HG02938 (cell line): Measurements from ENCODE around the gene COX4I1.

ENCODE experiments used
- ATAC-seq: cut with Tn5 transposase; IDR thresholded peaks from one replicate; pipeline ENCODE4 v1.9.1; 2021; ENCODE audit warnings: mild to moderate bottlenecking, moderate library complexity; ENCODE audit not compliant: unreplicated experiment

Gene COX4I1

DNA sequence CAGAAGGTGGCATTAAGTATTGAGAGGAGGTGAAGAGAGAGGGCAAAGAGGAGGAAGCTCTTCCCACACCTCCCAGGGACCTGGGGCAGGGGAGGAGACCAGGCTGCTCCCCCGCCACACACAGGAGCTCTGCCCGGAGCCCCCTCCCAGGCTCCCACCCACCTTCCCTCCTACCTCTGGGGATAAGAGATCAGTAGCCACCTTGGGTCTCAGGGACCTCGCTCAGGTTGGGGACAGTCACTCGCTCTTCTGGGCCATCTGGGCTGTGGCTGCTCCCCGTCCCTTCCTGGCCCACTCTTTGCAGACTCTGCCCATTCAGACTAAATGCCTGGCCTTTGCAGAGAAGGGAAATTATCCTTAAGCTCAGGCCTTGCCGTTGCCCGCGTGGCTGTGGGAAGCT, 33.7 kb upstream of the COX4I1 start:
- ATAC-seq = no peak

DNA sequence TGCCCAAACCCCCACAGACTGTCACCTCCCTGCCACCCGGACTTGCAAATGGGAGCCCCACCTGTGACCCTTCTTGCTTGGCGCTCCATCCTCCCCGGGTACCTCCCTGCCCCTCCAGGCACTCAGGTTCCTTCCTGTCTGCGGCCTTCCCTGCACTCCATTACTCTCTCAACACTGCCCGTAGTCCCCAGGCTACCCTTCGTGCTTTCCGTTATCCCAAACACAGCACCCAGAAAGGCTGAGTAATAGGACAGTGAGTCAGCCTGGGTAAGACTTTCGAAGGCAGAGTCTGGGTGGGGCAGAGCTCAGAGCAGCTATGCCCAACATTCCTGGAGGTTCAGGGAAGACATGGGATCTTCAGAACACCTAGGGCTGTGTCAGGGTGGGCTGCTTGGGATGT, 32.0 kb upstream of the COX4I1 start:
- no peak for ATAC-seq

DNA sequence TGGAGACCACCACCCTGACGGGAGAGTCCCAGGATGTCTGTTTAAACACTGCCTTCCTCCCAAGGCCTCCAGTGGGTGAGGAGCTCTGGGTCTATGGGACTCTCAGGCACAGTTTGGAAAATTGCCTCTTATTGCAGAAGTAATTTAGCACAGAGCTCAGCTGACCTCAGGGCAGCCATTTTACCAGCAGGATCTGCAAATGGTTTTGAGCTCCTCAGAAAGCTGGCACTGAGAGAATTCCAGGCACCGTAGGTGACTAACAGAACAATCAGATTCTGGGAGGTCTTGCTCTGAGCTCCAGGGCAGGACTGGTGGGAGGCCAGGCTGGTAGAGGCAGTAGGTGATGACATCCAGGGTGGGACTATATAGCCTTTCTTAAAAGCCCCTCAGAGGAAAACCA, 31.3 kb upstream of the COX4I1 start:
- no peak for ATAC-seq

DNA sequence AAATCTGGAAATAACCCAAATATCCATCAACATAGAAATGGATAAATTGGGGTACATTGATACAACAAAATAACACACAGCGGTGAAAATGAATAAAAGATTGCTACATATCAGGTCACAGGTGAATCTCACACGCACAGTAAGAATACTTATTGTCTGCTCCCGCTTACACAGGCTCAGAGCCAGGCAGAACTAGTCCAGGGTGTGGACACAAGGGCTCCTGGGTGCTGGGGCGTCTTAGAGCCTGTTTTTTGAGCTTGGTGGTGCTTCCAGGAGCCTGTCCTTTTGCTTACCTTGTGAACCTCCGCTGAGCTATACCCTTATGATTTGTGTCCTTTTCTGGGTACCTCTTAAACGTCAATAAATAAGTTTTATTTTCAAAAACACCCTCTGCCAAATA, 28.8 kb upstream of the COX4I1 start:
- no peak for ATAC-seq

DNA sequence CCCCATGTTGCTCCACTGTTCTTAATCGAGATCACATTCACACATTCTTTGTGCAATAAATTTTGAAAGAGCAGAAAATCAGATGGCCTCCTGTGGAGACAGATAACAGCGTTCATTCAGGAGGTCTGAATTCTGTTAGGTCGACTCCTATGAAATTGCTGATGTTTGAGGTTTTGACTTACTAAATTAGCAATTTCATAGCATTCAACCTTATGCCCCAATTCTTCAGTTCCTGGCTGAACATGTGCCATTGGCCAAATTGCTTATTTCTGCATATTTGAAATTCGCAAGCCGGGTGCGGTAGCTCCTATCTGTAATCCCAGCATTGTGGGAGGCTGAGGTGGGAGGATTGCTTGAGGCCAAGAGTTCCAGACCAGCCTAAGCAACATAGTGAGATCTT, 26.5 kb upstream of the COX4I1 start:
- no peak for ATAC-seq

DNA sequence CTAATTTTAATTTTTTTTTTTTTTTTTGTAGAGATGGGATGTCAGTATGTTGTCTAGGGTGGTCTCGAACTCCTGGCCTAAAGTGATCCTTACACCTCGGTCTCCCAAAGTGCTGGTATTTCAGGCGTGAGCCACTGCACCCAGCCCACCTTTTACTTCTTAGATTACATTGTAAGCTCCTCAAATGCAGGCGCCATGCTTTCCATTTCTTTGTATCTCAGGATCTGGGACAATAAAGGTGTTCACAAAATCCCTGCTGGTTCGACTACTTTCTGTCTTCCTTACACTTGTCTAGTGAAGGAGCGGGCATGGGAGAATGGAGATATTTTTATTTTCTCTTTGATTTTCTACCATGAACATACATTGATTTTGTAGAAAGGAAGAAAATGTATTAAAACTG, 25.4 kb upstream of the COX4I1 start:
- no peak for ATAC-seq

DNA sequence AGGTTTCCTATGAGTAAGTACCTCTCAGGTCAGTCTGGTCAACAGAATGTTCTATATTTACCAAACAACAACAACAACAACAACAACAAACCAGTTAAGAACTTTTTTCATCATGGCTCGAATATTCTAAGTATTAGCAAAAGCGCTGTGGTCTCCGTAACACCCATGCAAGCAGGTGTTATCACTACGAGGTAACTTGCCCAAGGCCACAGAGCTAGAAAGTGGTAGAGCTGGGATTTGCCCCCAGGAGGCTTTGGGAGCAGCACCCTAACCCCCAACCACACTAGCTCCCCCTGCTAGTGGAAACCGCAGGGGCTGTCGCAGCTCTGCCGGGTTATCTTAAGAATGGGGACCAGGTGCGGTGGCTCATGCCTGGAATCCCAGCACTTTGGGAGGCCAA, 24.7 kb upstream of the COX4I1 start:
- ATAC-seq = no peak

DNA sequence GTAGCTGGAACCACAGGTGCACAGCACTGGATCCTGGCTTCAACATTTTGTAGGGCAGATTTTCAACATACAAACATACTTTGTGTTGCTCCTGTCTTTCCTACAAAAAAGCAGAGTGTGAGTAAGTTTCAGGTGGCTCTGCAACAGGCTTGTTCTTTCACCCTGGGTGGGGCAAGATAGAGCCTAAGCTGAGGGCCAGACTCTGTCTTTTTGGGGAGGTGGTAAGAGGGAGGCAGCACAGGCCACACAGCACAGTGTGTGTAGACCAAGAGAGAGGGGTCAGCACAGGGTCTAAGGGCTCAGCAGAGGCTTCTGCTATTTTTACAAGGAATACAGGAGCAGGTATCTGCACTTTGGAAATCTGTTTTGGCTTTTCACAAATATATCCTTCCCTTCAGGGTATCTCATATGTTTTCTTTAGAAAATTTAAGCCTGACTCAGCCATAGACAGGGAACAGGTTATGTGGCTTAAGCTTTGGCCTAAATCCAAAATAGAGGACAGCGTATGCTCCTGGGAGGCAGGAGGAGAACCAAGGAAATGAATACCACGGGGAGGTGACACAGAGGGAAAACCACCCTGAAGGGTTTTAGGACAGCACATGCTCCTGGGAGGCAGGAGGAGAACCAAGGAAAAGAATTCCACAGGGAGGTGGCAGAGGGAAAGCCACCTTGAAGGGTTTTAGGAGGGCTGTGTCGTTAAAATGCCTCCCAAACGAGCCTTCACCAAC, 21.7 kb upstream of the COX4I1 start:
- no peak for ATAC-seq

DNA sequence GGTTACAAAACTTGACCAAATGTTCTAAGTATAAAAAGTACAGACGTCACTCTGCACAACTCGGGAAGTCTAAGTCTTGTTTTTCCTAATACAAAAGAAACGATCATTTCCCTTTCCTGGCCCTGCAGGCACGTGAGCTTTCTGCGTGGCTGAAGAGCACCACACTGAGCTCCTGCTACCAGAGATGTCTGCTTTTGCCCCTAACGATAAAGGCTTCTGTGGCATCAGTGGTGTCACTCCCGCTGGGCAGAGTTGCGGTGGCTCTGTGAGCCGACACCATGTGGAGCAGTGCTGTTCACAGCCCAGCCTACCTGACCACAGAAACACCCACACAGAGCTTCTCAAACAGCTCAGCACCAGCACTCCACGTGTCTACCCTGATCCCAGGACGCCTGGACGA, 20.6 kb upstream of the COX4I1 start:
- no peak for ATAC-seq

DNA sequence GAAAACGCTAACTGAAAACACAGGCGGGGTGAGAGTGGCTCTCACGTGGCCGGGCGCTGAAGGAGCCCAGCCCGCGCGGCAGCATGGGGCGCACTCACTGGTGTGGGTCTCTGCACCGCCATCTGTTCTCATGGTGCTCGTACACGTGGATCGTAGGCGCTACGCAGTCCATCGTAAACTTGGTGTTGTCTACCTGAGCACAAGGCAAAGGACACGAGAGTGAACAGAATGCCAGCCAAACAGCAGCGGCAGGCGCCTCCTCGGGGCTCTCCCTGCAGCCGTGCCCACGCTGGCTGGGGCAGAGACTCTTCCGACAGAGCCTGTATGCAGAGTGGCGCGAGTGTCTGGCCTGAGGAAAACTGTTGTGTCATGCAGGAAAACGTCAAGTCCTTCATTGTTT, 19.2 kb upstream of the COX4I1 start:
- no peak for ATAC-seq

DNA sequence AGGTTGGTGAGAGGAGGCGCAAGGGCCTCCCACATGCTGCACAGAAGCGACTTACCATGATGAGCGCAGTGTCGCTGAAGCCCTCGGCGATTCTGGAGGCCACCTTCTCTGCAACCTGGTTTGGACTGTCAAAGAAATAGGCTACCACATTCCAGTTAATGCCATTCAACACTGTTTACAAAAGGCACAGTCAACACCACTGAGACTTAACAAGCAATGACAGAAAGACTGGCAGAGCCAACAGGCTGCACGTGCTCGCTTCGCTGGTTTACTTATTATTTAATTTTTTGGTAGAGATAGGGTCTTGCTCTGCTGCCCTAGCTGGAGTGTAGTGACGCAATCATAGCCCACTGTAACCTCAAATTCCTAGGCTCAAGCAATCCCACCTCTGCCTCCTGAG, 18.3 kb upstream of the COX4I1 start:
- ATAC-seq = no peak

DNA sequence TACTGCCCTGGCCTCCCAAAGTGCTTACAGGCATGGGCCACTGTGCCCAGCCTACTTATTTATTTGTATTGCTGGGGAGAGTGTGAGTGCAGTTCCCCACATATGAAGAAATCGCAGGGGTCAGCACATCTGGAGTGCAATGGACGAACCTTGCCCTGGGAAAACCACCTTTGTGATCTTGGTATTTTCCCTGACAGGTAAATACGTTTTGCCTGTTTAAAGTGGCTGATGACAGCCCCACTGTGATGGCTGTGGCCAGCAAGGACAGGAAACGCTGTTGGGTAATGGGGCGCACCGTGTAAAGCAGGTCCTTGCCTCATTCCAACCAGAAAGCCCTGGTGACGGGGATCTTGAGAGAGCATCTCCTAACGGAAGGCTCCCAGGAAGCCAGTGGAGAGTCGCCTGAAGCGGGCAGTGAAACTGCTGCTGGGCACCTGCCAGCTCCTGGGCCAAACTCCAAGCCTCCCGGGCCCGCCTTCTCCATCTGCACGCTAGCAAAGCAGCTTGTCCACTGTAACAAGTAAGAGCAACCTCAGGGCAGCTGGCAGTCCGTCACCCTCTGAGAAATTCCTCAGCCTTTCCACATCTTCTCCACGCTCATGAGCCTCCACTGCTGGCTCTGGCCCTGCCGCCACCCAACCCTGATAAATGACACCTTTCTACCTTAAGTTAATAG, 17.7 kb upstream of the COX4I1 start:
- no peak for ATAC-seq

DNA sequence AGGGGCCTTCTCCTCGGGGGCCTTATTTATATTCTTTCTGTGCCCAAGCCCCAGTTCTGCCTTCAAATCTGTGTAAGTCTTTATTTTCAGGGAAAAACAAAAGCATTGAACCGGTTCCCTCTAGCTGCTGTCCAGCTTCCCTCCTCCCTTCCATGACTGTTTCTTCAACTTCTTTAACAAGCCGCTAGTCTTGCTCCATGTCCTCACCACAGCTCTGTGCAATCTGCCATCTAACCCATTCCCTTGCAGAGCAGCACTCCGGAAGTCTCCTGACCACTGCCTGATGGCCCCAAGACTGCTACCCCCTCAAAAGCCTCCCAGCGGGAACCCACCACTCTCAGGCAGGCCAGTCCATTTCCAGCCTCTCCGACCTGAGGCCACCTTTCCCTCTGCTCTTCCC, 17.0 kb upstream of the COX4I1 start:
- no peak for ATAC-seq

DNA sequence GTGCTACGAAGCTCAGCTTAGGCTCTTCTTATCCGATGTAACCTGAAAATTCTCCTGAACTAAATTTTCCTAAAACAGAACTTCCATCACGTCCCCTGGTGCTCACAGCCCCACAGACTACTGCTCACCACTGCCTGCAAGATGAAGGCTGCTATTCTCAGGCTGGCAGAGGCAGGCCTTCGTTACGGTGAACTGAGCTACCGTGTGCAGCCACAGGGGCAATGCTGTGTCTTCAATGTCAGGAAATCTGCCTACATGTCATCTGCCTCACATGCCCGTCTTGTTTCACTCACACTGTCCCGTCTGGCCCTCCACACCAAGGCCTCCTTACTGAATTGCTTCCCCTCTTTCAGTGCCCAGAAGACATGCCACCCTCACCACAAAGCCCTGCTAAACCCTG, 16.1 kb upstream of the COX4I1 start:
- ATAC-seq = no peak

DNA sequence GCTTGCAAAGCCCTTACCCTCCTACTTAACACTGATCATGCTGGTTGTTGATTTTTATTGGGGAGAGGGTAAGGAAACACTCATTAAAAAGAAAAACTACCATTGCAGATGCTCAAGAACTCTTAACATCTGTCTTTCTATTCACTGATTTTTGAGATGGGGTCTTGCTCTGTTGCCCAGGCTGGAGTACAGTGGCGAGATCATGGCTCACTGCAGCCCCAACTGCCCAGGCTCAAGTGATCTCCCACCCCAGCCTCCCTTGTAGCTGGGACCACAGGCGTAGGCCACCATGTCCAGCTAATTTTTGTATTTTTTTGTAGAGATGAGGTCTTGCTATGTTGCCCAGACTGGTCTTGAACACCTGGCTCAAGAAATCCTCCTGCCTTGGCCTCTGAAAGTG, 14.7 kb upstream of the COX4I1 start:
- no peak for ATAC-seq

DNA sequence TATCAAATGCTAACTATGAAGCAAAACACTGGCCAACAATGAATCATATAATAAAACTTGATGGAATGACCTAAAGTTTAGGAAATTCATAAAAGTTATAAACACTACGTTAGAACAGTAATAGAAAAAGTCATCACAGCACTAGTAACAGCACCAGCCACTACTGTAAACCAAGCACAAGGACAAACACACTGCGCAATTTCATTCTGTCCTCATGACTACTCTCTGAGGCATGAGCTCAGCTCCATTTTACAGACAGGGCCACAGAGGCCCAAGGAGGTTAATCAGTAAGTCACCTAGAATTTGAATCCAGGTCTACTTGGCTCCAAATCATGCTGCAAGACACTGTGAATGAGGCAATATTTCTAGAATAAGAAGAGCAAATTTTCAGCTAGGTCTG, 13.6 kb upstream of the COX4I1 start:
- no peak for ATAC-seq

DNA sequence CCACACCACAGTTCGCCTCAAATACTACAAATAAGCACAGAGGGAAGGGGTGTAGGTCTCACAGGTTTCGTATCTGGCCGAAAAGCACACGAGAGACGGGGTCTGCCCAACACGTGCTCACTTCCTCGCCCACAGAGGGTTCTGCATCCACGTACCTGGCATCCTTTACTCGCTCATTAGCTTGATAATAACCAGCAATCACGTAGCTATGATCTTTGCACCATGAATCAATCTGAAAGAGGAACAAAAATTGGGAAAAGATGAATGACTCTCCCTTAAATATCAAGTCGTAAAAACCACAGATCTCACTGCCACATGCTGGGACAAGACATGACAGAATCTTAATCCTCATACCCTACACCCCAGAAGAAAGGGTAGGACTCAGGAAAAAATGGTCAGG, 10.7 kb upstream of the COX4I1 start:
- ATAC-seq = no peak

DNA sequence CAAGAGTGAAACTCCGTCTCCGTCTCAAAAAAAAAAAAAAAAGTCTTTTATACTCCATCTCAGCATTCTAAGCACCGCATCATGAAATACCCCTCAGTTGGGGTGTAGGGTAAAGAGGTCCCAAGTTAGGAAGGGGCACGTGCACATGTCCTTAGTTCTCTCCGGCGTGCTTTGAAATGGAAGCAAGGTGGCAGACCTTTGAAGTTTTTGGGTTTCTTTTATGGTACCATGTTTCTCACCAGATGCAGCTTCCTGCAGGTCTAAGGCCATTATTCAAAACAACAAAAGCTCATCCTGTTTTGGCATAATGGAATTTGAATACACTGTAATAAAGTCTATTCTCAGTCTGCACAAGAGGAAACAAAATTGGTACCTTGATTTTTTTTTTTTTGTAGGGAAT, 9.7 kb upstream of the COX4I1 start:
- no peak for ATAC-seq

DNA sequence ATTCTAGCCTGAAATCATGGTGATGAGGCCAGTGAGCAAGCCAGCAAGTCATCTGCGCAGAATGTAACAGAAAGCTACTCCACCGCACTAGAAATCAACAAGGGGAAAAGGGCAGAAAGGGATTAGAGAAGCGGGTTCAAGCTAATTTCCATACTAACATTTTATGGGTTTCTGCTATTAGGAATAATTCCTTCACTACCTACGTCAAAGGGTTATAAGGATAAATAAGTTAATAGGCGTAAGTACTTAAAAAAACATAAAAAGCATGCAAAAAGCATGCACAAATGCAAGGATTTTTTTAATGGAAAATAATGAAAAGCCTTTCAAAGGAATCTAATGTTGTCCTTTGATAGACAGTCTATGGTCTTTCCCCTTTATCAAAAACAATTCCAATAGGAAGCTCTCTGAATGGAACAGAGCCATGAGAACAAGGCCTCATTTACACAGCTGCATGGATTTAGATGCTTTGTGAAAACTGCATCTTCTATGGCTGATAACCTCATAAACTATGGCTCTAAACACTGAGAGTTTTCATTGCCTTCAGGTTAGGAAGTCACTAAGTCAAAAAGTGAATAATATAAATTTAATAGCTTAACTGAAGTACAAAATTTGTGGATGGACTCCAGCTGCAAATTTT, 5.7 kb upstream of the COX4I1 start:
- ATAC-seq = no peak

DNA sequence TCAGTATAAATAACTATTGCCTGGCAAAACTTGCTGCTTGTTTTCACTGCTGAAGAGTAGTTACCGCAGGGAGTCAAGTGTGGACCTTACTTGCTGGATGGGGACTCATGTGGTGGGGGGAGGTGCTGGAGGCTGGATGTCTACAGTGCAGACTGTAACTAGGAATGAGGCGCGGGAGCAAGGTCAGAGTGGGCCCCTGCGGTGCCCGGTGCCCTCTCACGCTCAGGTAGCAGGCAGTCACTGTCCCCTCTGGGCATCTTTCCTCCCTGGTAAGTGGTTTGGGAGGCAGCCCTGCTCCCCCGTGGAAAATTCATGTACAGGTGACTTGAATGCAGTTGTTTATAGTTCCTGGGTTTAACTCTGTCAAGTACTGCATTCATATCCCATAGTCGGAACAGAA, 4.8 kb upstream of the COX4I1 start:
- no peak for ATAC-seq

DNA sequence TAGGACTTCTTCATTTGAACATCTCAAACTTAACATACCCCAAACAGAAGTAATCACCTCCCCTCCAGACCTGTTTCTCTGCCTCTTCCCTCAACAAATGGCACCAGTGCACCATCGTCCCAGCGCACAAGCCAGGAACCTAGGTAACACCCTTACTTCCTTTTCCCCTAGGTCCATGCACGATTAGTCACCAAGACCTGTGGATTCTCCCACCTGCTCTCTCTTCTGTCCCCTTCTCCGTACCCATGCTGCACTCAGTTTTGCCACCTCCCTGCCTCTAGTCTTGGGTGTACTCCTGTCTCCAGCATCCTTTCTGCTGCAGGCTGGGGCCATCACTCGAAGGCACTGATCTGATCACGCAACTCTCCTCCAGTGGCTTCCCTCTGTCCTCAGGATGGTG, 3.3 kb upstream of the COX4I1 start:
- ATAC-seq = no peak

DNA sequence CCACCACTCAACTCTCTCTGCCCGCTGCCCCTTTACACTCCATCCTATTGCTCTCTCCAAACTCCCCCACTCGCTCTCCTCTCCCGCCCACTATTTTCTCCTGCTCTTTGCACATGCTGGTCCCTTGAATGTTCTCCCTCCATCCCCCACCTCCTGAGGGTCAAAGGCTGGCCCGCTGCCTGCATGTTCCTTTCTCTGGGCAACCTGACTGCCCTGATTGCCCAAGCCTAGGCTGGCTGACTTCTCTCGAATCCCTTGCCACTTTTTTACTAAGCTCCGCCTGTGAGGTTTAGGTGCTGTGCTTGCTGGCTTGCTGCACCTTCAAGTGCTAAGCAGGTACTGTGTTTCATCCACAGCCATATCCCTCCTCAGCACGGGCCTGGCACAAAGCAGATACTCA, 2.9 kb upstream of the COX4I1 start:
- no peak for ATAC-seq
